ENCODE measurements around the gene MFAP2.
"Not testable (repeated sequence)": the region's sequence is repeated elsewhere in the genome, so short reads cannot be mapped to it uniquely, and the experiment has no call there.

MFAP2 gene

GRCh38 chr1:16958475-16958874 is 21.9 kb downstream of the MFAP2 start:
- DNase-seq = no peak

- no peak for DNase-seq
Observed at GRCh38 chr1:16957731-16958130, 22.7 kb downstream of the MFAP2 start.

GRCh38 chr1:16956775-16957174 is 23.6 kb downstream of the MFAP2 start:
- no peak for DNase-seq

GRCh38 chr1:16955186-16955585 is 25.2 kb downstream of the MFAP2 start:
- DNase-seq = no peak

GRCh38 chr1:16954579-16954978 is 25.8 kb downstream of the MFAP2 start:
- no peak for DNase-seq

- DNase-seq = not testable (repeated sequence)
Observed at GRCh38 chr1:16952376-16952775, 28.0 kb downstream of the MFAP2 start.

GRCh38 chr1:16949026-16949425 is 31.4 kb downstream of the MFAP2 start:
- DNase-seq = not testable (repeated sequence)

GRCh38 chr1:16948282-16948891 is 32.0 kb downstream of the MFAP2 start:
- DNase-seq = not testable (repeated sequence)

- no peak for DNase-seq
Observed at GRCh38 chr1:16946646-16947045, 33.8 kb downstream of the MFAP2 start.

GRCh38 chr1:16946185-16946584 is 34.2 kb downstream of the MFAP2 start:
- DNase-seq = not testable (repeated sequence)

GRCh38 chr1:16945512-16945911 is 34.9 kb downstream of the MFAP2 start:
- DNase-seq = not testable (repeated sequence)

GRCh38 chr1:16944038-16944437 is 36.4 kb downstream of the MFAP2 start:
- DNase-seq = no peak

- DNase-seq = not testable (repeated sequence)
Observed at GRCh38 chr1:16939386-16940180, 40.8 kb downstream of the MFAP2 start.

- no peak for DNase-seq
Observed at GRCh38 chr1:16938351-16939321, 41.8 kb downstream of the MFAP2 start.

- DNase-seq = not testable (repeated sequence)
Observed at GRCh38 chr1:16936580-16936979, 43.8 kb downstream of the MFAP2 start.

GRCh38 chr1:16933945-16934344 is 46.5 kb downstream of the MFAP2 start:
- DNase-seq = not testable (repeated sequence)

GRCh38 chr1:16931206-16931934 is 49.0 kb downstream of the MFAP2 start:
- not testable (repeated sequence) for DNase-seq

GRCh38 chr1:16929146-16930041 is 51.0 kb downstream of the MFAP2 start:
- peak; percentile 65 for DNase-seq

- no peak for DNase-seq
Observed at GRCh38 chr1:16927711-16928485, 52.5 kb downstream of the MFAP2 start.

- no peak for DNase-seq
Observed at GRCh38 chr1:16927256-16927655, 53.2 kb downstream of the MFAP2 start.
